ENCODE measurements around the gene LHX1.

Gene LHX1

DNA sequence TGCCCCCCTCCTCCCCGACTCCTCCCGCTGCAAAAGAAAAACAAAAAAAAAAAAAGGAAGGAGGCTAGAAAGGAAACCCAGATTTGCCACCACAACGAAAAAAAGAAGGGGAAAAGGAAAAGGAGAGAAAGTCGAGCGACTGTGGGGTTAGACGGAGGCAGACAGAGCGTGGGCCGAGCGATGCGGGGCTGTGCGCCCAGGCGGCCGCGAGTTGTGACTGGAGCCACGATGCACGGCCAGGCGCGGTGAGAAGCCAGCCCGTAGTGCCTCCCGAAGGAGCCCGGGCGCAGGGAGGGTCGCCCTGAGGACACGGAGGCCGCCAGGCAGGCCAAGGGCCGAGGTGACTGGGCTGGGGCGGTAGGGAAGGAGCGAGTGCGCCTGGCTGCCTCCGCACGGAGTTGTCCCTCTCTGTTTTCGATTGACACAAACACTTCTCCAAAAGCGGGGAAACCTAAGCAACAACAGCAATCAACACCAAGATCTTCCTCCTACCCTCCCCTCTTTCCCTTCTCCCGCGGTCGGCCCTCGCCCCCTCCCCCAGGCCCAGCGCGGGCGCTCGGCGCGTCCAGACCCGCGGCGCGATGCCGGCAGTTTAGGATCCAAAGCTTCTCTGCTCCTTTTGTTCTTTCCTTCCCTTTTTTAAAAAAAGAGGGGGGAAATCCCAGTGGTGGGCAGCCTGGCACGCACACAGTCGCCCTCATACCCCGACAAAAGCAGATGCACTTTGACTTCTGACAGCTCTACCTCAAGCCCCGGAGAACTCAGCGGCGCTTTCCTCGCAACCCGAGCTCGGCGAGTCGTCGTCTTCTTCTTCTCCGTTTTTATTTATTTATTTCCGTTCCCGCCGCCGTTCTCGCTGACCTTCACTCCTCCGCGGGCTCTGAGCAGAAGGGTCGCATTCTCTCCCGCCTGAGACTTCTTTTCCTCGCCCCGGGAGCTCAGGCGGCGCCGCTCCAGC lies at the start of gene LHX1:
Gene LHX1, plus strand, starts transcription at position 475 of the 958 bp plus-strand sequence. CDS start 723 bp downstream, outside the sequence.
- DNase-seq: no peak

DNA sequence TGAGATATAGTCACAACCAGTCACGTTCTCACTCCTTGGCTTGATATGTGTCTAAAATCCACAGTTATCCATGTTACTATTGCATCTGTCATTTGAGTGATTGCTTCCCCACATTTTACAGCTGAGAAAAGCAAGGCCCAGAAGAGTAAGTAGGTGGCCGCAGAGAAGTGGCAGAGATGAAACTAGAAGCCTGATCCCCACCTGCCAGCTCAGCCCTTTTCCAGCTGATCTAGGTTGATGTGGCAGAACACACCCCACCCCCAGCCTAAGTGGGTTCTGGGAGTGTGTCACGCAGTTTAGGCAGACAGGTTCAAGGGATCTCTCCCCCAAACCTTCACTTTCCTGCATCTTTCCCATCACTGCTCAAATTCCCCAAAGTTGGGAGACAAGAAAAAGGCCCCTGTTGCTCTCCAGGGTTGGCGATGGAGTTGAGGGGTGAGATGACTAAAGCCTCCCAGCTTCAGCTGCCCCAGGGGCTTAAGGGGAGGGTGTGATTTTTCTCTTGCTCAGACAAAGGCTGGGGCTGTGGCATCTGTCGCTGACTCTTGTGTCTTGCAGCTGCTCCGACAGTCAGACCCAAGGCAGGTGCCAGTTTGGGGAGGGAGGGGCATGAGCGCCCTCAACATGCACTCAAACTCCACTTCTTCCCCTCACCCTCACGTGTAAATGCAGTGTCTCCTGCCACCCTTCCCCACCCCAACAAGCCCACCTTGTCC lies 48.9 kb upstream of the LHX1 start:
- DNase-seq: peak; percentile 60

DNA sequence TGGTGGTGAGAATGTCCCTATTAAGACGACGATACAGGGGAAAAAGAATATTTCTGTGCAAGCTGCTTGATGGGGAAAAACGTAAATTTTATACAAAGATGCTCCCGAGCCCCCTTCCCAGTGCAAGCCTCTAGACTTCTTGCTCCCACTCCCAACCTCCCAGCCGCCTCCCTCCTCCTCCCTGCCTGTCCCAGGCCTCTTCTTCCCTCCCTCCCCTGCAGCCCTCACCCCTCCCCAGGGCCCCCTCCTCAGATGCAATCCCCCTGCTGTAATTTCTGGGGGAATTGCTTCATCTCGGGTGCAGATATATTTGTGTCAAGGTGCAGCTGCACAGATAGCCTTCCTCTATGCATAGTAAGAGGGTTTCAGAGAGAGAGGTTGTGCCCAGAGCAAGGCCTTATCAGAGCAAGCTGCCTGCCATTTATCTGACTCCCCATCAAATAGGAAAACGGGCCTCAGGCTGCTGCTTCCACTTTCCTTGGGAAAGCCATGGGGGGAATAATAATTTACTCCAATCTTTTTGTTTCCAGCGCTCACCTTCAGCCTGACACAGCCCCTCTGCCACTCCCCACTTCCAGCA lies 47.4 kb upstream of the LHX1 start:
- DNase-seq: no peak

DNA sequence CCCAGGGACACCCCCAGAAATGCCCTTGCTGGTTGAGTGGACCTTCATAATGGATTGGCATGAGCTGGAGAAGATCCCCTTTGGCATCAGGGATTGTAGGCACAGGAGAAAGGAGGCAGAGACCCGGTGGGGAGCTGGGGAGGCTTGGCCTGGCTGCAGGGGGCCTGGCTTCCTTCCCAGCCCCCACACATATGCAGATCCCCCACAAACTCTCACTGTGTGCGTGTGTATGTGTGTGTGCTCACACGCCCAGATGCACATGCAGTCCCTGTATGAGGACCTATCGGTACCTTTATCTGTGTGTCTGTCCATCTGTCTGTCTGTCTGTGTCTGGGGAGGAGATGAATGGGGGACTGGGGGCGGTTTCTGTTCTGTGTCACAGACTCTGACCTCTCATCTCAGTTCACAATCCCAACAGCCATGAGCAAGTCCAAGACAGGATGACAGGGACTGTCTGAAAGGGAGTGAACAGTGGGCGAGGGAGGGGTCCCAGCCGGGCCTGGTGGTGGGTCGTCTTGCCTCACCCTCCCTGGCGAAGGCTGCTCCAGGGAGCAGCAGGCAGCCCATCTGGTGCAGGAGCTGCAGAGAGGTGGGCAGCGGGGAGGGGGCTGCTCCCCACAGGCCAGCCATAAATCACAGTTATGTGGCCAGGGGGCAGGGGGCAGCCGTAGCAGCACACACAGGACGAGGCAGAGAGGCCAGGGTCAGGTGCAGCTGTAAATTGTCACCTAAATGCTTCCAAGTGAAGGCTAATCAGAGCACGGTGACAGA lies 46.7 kb upstream of the LHX1 start:
- no peak for DNase-seq

DNA sequence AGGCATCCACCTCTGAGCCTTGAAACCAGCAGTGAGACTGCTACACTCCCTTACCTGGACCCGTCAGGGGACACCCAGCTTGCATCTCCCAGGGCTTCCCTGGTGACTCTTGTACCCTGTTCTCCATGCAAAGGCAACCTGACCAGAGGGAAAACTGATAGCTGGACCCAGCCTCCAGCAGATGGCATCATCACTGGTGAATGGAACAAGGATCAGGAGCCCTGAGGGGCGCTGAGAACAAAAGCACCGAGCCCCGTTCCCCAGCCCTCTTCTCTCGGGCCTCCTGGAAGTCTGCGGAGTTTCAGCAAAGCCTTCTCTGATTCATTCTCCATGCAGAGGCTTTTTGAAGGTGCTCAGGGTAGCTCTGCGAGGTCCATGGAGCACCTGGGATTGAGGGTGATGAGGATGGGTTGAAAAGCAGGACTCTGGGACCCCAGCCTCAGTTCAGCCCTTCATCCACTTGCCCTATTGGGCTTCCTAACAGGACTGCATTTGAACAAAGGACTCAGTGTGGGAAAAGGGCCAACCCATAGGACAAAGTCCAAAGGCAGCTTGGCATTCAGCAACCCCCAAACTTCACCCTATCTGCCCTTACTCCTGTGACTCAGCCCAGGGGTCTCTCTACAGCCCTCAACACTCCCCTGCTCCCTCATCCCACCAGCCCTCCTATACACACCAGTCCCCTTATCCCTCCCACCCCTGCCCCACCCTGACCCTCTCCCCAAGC lies 45.0 kb upstream of the LHX1 start:
- no peak for DNase-seq

GRCh38 chr17:36894177-36894576 lies 43.1 kb upstream of the LHX1 start:
- DNase-seq: no peak

DNA sequence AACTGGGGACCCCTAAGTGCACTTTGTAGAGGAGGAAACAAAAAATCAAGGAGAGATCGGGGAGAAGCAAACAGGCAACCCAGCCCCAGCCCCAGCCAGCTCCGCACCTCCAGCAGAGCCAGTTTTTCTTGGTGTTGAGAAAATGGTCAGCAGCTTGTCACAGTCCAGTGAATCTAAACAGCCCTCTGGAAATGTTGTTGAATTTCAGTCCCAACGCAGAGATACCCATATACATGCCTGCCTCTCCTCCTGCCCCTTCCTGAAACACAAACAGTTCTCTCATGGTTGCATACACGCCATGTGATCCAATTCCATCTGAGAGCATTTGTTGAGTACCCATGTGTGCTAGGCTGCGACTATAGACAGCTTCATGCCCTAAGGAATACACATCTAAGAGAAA lies 42.4 kb upstream of the LHX1 start:
- DNase-seq: no peak

DNA sequence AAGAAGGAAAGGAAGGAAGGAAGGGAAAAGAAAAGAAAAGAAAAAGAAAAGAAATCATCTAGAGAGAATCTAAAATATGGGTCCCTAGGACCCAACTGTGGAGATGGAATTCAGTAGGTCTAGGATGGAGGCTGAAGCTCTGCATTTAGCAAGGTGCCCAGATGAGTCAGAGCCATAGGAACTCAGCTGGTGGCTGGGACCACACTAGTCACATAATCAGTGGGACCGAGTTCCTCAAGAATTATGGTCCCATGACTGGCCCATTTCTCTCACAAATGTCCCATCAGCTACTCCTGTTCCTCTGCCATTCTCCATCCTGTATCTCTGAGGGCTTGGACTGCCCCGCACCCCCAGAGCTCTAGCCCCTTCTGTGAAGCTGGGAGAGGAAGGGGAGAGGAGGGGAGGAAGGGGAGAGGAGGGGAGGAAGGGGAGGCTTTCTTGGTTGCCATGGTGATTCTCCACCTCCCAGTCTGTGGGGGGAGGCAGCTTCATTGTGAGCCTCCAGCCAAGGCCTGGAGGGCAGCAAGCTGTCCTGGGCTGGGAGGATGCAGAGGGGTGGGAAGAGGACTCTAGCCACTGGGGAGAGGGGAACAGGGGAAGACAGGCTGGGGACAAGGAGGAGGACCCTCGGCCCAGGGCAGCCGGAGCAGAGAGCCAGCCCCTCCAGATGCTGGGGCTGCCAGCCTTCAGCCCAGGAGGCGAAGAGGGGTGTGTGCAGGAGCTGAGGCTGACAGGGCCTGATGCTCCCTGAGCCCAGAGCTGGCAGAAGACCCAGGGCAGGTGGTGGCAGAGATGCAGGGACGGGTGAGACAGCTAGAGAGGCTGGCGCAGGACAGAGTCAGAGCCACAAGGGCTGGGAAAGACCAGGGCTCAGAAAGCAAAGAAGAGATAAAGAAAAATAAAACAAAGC lies 37.8 kb upstream of the LHX1 start:
- no peak for DNase-seq

- DNase-seq: no peak
Observed at GRCh38 chr17:36900160-36900512, 37.1 kb upstream of the LHX1 start.

DNA sequence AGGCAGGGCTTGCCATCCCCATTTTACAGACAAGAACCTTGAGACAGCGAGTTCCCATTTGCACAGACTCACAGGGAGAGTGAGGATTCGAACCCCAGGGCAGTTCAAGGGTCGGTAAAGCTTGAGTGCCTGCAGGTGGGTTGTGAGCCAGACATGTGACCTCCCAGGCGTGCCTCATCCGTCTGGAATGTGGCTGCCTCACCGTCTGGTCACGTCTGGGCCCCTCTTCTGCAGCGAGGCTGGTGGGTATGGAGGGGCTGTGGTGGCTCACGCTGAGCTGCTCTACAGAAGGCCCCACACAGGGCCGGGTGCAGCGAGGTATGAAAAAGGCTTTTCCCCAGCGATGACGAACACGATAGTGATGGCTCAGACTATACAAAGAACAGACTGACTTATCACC lies 35.8 kb upstream of the LHX1 start:
- no peak for DNase-seq

DNA sequence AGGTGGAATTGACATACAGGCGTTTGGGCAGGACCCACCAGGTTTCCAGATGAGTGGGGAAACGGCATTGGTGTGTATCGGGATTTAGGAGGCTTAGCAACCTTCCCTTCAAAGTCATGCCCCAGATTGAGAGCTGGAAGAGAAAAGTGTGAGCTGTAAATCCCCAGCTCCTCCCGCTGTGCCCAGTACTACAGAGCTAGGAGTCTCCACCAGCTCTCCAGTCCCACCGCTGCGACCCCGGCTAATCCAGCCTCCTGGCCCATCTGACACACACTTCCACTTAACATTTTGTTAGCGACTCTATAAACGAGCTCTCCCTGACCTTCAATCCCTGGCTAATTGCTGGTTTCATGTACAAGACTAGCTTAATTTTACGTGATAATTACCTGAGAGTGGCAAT lies 29.9 kb upstream of the LHX1 start:
- DNase-seq: no peak

GRCh38 chr17:36910513-36910912 lies 26.8 kb upstream of the LHX1 start:
- DNase-seq: no peak

GRCh38 chr17:36911001-36911400 lies 26.3 kb upstream of the LHX1 start:
- DNase-seq: no peak

- no peak for DNase-seq
Observed at GRCh38 chr17:36913132-36913531, 24.1 kb upstream of the LHX1 start.

DNA sequence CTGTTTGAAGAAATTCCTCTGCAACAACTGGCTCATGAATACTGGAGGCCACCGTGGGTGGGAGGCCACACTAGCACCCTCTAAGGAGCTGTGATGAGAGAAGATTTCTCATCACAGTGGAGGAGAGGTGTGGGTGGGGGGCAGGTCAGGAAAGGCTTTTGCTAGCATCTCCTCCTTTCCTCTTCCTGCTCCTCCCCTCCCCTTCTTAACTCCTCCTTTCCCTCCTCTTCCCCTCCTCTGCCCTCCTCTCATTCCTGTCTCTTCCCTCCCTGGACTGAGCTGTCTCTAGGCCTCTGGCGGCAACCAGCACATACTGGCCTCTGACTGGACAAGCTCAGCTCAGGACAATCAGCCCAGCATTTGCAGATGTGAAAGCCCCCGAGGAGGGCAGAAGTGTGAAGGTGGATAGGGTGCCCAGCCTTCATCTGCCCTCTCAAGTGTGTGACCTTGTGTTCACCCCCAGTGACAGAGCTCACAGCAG lies 19.0 kb upstream of the LHX1 start:
- no peak for DNase-seq

GRCh38 chr17:36919407-36919968 lies 17.8 kb upstream of the LHX1 start:
- DNase-seq: no peak

DNA sequence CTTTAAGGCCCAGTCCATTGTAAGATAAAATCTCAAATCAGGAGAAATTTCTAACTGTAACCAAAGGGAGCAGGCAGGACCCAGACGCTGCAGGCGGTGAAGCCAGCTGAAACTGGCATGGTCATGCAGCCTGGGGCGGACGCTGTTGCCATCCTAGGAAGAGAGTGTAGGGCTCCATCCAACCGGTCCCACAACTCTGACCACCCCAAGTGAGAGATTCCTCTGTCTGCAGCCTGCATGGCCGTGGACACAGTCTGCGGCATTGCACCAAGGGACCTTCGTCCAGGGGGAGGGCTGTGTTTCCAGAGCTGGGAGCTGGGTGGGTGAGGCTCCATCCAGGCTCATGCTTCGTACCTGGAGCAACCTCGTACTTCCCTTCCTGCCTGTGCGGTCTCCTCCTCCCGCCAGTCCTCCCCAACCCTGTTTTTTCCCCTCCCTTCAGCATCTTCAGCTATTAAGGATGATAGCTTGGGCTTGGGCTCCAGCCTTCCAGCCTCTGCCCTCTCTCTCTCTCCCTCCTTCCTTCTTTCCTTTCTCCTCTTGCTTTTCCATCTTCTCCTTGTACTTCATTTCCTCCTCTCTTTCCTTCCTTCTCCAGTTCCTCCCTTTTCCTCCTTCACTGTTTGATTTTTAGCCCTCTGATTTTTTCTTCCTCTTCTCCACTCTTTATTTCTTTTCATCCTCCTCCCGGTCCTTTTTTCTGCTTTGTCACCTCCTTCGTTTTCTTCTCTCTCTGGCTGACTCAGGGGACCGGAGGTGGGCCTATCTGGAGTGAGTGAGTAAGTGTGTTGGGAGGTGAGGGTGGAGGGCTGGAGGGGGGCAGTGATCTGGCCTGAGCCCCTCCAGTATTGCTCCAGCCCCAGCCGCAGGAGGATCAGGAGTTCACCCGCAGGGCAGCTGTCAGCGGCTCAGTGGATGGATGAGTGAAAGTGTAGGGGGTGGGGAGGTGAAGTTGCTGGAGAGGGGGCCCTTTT lies 17.0 kb upstream of the LHX1 start:
- DNase-seq: no peak

DNA sequence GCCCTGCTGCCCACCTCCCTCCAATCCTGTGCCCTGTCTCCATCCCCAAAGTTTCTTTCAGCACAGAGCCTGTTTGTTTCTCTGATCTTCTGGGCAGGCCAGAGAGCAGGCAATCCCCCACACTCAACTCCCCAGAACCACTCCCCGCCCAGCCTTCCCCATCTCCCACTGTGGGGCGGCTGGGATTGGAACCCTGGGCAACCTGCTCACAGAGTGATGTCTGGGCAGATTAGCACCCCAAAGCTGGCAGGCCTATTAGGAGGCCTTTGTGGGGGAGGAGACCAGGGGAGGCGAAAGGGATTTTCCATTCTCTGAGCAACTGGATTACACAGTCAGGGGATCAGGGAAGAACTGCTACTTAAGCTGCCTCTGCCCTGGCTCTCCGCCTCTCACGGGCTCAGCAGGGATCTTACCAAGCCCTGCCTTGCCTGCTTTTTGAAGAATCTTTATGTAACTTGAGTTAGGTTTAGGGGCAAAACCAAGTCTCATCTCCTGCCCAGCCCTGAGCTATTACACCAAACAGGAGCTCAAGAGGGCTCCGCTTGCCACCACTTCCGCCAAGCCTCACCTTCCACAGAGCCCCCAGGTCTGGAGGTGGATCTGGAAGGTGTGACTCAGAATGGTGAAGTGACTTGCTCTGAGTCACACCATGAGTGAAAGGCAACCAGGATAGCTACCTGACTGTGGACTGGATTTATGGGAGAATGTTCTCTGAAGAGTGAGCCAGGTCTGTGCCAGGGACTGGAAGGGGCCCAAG lies 16.0 kb upstream of the LHX1 start:
- no peak for DNase-seq

GRCh38 chr17:36922175-36922574 lies 15.1 kb upstream of the LHX1 start:
- no peak for DNase-seq
